ENCODE results near the gene ODC1. TPM values are rescaled to one million over a fixed set of nuclear protein-coding genes. Genes with fewer than 3 reads are reported as not detected.

Gene ODC1
- polyA plus RNA-seq, 1 donor (not counting 4 experiments of a cell fraction or from before 2014, with no cell fraction given): 637 TPM

- H3K9me1 ChIP-seq (ENCODE audit: control insufficient read depth, extremely low read depth, insufficient read depth, low read length): peaks cover 2% of the 10 kb centered on the region
- H3K9ac ChIP-seq (ENCODE audit: control insufficient read depth, extremely low read depth, insufficient read depth, low read length): peak overlapping the region; percentile 73
- no peak for DNase-seq (ENCODE audit: low read depth, low spot score)
- peak overlapping the region; percentile 23 to 54 (median 28) for H3K4me3 ChIP-seq (ENCODE audit: control insufficient read depth in 2 of 3, extremely low read depth in 1 of 3, insufficient read depth in 2 of 3, low read depth in 1 of 3, low read length in 3 of 3)
- peak overlapping the region; percentile 65 for H3K4me2 ChIP-seq (ENCODE audit: control insufficient read depth, extremely low read depth, insufficient read depth, low read depth, low read length)
- no peak for FAIRE-seq
- peaks cover 13% of the 10 kb centered on the region for H4K20me1 ChIP-seq (ENCODE audit: control insufficient read depth, extremely low read depth, insufficient read depth, low read length)
- H3K36me3 ChIP-seq (ENCODE audit: control insufficient read depth in 2 of 2, extremely low read depth in 1 of 2, insufficient read depth in 2 of 2, low read length in 2 of 2): peaks cover 7 to 17% of the 10 kb centered on the region in 2 experiments
- dilution Hi-C loops (cut with MboI; ENCODE audit: extremely low pct_ligation_motif_present, low sequenced_read_pairs): no loop called here
- no peaks in the 10 kb centered on the region for H3K9me3 ChIP-seq (ENCODE audit: control insufficient read depth, low read depth, low read length)
- H3K4me1 ChIP-seq (ENCODE audit: control insufficient read depth, extremely low read depth, insufficient read depth, low read length): peaks cover 38% of the 10 kb centered on the region
- peak overlapping the region; percentile 76 for H3K27ac ChIP-seq (ENCODE audit: control insufficient read depth, insufficient read depth, low read length)
- peak overlapping the region; percentile 50 for H2AFZ ChIP-seq (ENCODE audit: control insufficient read depth, low read length)
- H3K79me2 ChIP-seq (ENCODE audit: control insufficient read depth, insufficient read depth, low read length): peaks cover 19% of the 10 kb centered on the region
- H3K27me3 ChIP-seq (ENCODE audit: control insufficient read depth, extremely low read depth, insufficient read depth, low read length): no peaks in the 10 kb centered on the region
- TF ChIP-seq EZH2 (IDR thresholded peaks at IDR 0.05; ENCODE audit: low read length): no peak
- peak in 1 of 3 experiments; percentile 40 for TF ChIP-seq CTCF (optimal IDR thresholded peaks at IDR 0.05 in 1 of 3, IDR thresholded peaks at IDR 0.05 in 1 of 3, conservative IDR thresholded peaks at IDR 0.05 in 1 of 3; ENCODE audit: extremely low read depth in 1 of 3, insufficient read depth in 2 of 3, low read length in 3 of 3)
Measured at GRCh38 chr2:10448576-10449485, 704 bp upstream of the ODC1 start.

DNA sequence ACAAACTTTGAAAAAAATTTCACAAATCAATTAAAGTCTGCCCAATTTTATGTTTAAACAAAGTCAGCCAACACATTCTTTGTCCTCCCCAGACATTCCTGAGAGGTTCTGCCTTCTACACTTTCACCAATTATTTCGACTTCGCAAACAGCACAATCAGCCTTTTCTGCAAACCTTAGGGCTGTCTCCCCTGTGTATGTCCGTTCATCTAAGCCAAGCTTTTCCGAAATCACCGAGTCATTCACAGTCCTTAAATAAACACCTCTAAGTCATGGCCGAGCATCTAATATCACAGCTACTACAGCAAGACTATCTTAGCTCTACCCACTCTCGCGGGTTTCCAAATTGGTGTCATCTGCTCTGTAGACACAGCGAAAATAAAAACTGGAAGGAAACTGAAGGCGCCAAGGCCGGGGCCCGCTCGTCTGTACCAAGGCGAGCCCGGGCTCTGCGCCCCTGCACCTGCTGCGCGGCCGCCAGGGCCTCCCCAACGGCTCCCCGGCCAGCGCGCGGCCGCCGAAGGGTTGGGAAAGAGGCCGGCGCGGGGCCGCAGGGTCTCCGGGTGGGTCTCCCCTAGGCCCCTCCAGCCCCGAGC is 730 bp downstream of the ODC1 start:
- dilution Hi-C loops (cut with MboI; ENCODE audit: extremely low pct_ligation_motif_present, low sequenced_read_pairs): no loop called here
- TF ChIP-seq EZH2 (IDR thresholded peaks at IDR 0.05; ENCODE audit: low read length) (no peak), CTCF (optimal IDR thresholded peaks at IDR 0.05 in 1 of 3, IDR thresholded peaks at IDR 0.05 in 1 of 3, conservative IDR thresholded peaks at IDR 0.05 in 1 of 3; ENCODE audit: extremely low read depth in 1 of 3, insufficient read depth in 2 of 3, low read length in 3 of 3) (no peak)
- Histone ChIP-seq H3K4me3 (ENCODE audit: control insufficient read depth in 2 of 3, extremely low read depth in 1 of 3, insufficient read depth in 2 of 3, low read depth in 1 of 3, low read length in 3 of 3) (peak overlapping the region; percentile 40 to 72 (median 52)), H3K27me3 (ENCODE audit: control insufficient read depth, extremely low read depth, insufficient read depth, low read length) (no peaks in the 10 kb centered on the region), H3K79me2 (ENCODE audit: control insufficient read depth, insufficient read depth, low read length) (peaks cover 19% of the 10 kb centered on the region), H4K20me1 (ENCODE audit: control insufficient read depth, extremely low read depth, insufficient read depth, low read length) (peaks cover 14% of the 10 kb centered on the region), H2AFZ (ENCODE audit: control insufficient read depth, low read length) (no peak overlapping the region), H3K9me1 (ENCODE audit: control insufficient read depth, extremely low read depth, insufficient read depth, low read length) (peaks cover 2% of the 10 kb centered on the region), H3K36me3 (ENCODE audit: control insufficient read depth in 2 of 2, extremely low read depth in 1 of 2, insufficient read depth in 2 of 2, low read length in 2 of 2) (peaks cover 14 to 29% of the 10 kb centered on the region in 2 experiments), H3K27ac (ENCODE audit: control insufficient read depth, insufficient read depth, low read length) (peak overlapping the region; percentile 45), H3K9me3 (ENCODE audit: control insufficient read depth, low read depth, low read length) (no peaks in the 10 kb centered on the region), H3K4me2 (ENCODE audit: control insufficient read depth, extremely low read depth, insufficient read depth, low read depth, low read length) (peak overlapping the region; percentile 72), H3K4me1 (ENCODE audit: control insufficient read depth, extremely low read depth, insufficient read depth, low read length) (peaks cover 23% of the 10 kb centered on the region), H3K9ac (ENCODE audit: control insufficient read depth, extremely low read depth, insufficient read depth, low read length) (peak overlapping the region; percentile 67)
- no peak for DNase-seq (ENCODE audit: low read depth, low spot score)
- FAIRE-seq: no peak
